SK-N-SH treated with all-trans-retinoic acid at 6 μM for 48 hours (cell line): ENCODE results near the gene NEAT1.

ENCODE experiments used
- ESRRG ChIP-seq: fragments of 250-450 bp; sonication (Bioruptor Pico); IDR thresholded peaks from 2 replicates; pipeline ENCODE4 v1.6.1; 2021; ENCODE audit warnings: mild to moderate bottlenecking
- PPARA ChIP-seq: fragments of 250-450 bp; sonication (Bioruptor Pico); IDR thresholded peaks from 2 replicates; pipeline ENCODE4 v1.5.0; 2020; ENCODE audit warnings: mild to moderate bottlenecking, borderline replicate concordance
- ZFP3 ChIP-seq: fragments of 250-450 bp; sonication (Bioruptor Pico); IDR thresholded peaks from 2 replicates; pipeline ENCODE4 v1.5.0; 2020; ENCODE audit warnings: mild to moderate bottlenecking, moderate library complexity
- ZFP30 ChIP-seq: fragments of 450-650 bp; formaldehyde crosslinking; IDR thresholded peaks from 2 replicates; pipeline ENCODE4 v1.5.0; 2022; ENCODE audit warnings: mild to moderate bottlenecking, moderate library complexity
- TF ChIP-seq, protein P1 (sequence below): fragments of 250-450 bp; sonication (Bioruptor Pico); IDR thresholded peaks from 2 replicates; pipeline ENCODE4 v1.8.0; 2020; ENCODE audit warnings: mild to moderate bottlenecking, moderate library complexity, borderline replicate concordance

DNA sequence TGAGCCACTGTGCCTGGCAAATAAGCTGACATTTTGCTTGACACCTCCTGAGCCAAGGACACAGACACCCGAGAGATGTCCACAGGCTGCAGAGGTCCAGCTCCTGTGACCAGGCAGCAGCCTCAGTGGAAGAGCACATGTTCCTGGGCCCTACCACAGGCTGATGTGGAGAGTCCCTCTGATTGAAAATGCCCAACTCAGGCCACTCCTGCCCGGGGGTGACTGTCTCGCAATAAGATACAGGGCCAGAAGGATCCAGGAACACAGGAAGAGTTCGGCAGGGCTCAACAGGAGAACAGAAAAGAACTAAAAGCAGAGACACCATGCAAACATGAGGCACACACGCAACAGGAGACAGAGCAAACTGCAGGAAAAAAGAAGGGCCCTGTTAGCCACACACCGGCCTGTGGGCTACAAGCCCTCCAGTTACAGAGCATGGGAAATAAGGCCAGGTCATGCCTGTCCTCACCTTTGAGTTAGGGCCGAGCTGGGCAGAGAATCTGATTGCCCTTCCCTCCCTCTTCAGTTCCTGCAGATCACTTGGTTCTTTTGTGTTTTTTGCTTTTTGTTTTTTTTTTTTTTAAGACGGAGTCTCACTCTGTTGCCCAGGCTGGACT is 47.9 kb downstream of the NEAT1 start:
- TF ChIP-seq PPARA (CRISPR knock-in tag) (no peak), ZFP30 (no peak), ESRRG (CRISPR knock-in tag) (no peak), ZFP3 (CRISPR knock-in tag) (no peak)
- TF ChIP-seq, protein P1, sequence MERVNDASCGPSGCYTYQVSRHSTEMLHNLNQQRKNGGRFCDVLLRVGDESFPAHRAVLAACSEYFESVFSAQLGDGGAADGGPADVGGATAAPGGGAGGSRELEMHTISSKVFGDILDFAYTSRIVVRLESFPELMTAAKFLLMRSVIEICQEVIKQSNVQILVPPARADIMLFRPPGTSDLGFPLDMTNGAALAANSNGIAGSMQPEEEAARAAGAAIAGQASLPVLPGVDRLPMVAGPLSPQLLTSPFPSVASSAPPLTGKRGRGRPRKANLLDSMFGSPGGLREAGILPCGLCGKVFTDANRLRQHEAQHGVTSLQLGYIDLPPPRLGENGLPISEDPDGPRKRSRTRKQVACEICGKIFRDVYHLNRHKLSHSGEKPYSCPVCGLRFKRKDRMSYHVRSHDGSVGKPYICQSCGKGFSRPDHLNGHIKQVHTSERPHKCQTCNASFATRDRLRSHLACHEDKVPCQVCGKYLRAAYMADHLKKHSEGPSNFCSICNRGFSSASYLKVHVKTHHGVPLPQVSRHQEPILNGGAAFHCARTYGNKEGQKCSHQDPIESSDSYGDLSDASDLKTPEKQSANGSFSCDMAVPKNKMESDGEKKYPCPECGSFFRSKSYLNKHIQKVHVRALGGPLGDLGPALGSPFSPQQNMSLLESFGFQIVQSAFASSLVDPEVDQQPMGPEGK (CRISPR knock-in tag) = no peak
